ENCODE results near the gene RIOK1. TPM values are rescaled to one million over a fixed set of nuclear protein-coding genes. Genes with fewer than 3 reads are reported as not detected.

Gene RIOK1
- total and polyA plus RNA-seq, 9 of the 15 experiments (the other 6 are each of a cell fraction or from before 2014, with no cell fraction given) = 24.9 to 101 (median 52.2) TPM

DNA sequence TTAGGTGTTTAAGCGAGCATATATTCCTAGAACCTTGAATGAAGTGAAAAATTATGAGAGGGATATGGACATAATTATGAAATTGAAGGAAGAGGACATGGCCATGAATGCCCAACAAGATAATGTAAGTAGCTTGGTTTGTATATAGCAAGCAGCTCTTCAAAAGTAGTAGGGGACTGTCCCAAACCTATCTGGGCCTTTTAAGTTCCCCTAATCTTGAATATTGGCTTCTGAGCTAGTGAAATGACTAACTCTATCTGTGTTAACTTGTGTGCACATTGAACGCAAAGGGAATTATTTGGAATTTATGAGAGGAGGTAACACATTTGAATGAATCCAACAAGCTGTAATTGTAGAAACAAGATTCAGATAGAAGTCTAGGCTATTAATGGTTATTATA lies 21.7 kb downstream of the RIOK1 start:
- no peaks in the 10 kb centered on the region for H3K9me1 ChIP-seq (ENCODE audit: control insufficient read depth, insufficient read depth, low read length)
- POLR2A ChIA-PET = interaction anchor here (0.7 to 1.2 kb wide), 4 partner anchors 17 to 204 kb away, joined by 3 read pairs; partner anchors contain the start of gene SSR1
- H3K27ac ChIP-seq (ENCODE audit: extremely low read depth, low read depth, low read length) = no peak overlapping the region
- no peak overlapping the region for H3K4me3 ChIP-seq
- H3K27me3 ChIP-seq (ENCODE audit: control insufficient read depth in 2 of 2, insufficient read depth in 2 of 2, low read length in 2 of 2) = no peaks in the 10 kb centered on the region
- H3K9me3 ChIP-seq (replicated peaks; ENCODE audit: control insufficient read depth, insufficient read depth, low read depth, low read length) = no peaks in the 10 kb centered on the region
- peaks cover 92% of the 10 kb centered on the region for H3K36me3 ChIP-seq (ENCODE audit: control insufficient read depth, insufficient read depth, low read length)
- TF ChIP-seq HLTF (IDR thresholded peaks at IDR 0.05) = no peak
- TF ChIP-seq TBP (optimal IDR thresholded peaks at IDR 0.05; ENCODE audit: low read depth, low read length) = no peak
- TF ChIP-seq C11orf30 (IDR thresholded peaks at IDR 0.05; ENCODE audit: low read depth) = no peak
- no peak for TF ChIP-seq ETV5 (CRISPR knock-in tag; IDR thresholded peaks at IDR 0.05; ENCODE audit: low read depth)
- no peak for TF ChIP-seq ZSCAN29 (IDR thresholded peaks at IDR 0.05)
- no peak for TF ChIP-seq L3MBTL2 (IDR thresholded peaks at IDR 0.05)
- TF ChIP-seq, protein P1, sequence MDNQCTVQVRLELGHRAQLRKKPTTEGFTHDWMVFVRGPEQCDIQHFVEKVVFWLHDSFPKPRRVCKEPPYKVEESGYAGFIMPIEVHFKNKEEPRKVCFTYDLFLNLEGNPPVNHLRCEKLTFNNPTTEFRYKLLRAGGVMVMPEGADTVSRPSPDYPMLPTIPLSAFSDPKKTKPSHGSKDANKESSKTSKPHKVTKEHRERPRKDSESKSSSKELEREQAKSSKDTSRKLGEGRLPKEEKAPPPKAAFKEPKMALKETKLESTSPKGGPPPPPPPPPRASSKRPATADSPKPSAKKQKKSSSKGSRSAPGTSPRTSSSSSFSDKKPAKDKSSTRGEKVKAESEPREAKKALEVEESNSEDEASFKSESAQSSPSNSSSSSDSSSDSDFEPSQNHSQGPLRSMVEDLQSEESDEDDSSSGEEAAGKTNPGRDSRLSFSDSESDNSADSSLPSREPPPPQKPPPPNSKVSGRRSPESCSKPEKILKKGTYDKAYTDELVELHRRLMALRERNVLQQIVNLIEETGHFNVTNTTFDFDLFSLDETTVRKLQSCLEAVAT (IDR thresholded peaks at IDR 0.05) = no peak
- intact Hi-C loops (cut with micrococcal nuclease) = no loop called here
- CTCF ChIA-PET (ENCODE audit: low intra/inter-chr PET ratio) = no interaction called here
- no TSS peak for BruUV-seq (replicated peaks)
- no peak for FAIRE-seq
- H4K20me1 ChIP-seq (replicated peaks; ENCODE audit: control insufficient read depth, insufficient read depth, low read length) = no peaks in the 10 kb centered on the region
- no peaks in the 10 kb centered on the region for H3K4me1 ChIP-seq (replicated peaks in 1 of 2; ENCODE audit: control insufficient read depth in 2 of 2, insufficient read depth in 2 of 2, low read length in 2 of 2)
- no peaks in the 10 kb centered on the region for H3K79me2 ChIP-seq (ENCODE audit: control insufficient read depth, insufficient read depth, low read length)
- no peak for ATAC-seq
- no peak overlapping the region for H2AFZ ChIP-seq (ENCODE audit: low read depth, low read length)
- H3K9ac ChIP-seq (ENCODE audit: insufficient read depth in 1 of 2, low read depth in 2 of 2, low read length in 2 of 2) = no peak overlapping the region
- WGBS (ENCODE audit: insufficient coverage, low coverage, missing lambda C conversion rate) = 90% methylated on average over 2 of the region's 2 CpGs
- in situ Hi-C loops (cut with MboI) = no loop called here
- no peak overlapping the region for H3K4me2 ChIP-seq (ENCODE audit: insufficient read depth, low read length)
- DNase-seq (ENCODE audit: extremely low read depth in 1 of 4, low spot score in 3 of 4) = no peak

Measured in K562 (cell line).